Spleen (tissue), 11 donors: ENCODE data around the gene FLRT1. TPM values are rescaled to one million over a fixed set of nuclear protein-coding genes. Genes with fewer than 3 reads are reported as not detected.

ENCODE experiments used
- DNase-seq: peaks from one replicate; pipeline ENCODE4 v3.0.0-alpha.2; 2020
- H3K27ac ChIP-seq, 8 donors: fragments of 200-600 bp; sonication (generic) in 7 of 8; 1 replicate in 4 of 8; 2 replicates in 4 of 8; pipeline versions ENCODE4 v1.5.0 to v1.8.0; 2016 to 2021; ENCODE audit warnings: inconsistent platforms in 4 of 8, mild to moderate bottlenecking in 4 of 8, moderate library complexity in 1 of 8
- H3K27me3 ChIP-seq, 7 donors: fragments of 200-600 bp; sonication (generic) in 6 of 7; replicated peaks in 1 of 7; 1 replicate in 4 of 7; 2 replicates in 3 of 7; pipeline versions ENCODE4 v1.5.0 to v1.8.0; 2016 to 2021; ENCODE audit warnings: inconsistent platforms in 3 of 7, mild to moderate bottlenecking in 1 of 7
- H3K36me3 ChIP-seq, 6 donors: fragments of 200-600 bp; sonication (generic) in 5 of 6; 1 replicate in 4 of 6; 2 replicates in 2 of 6; pipeline versions ENCODE4 v1.5.0 to v1.8.0; 2016 to 2021; ENCODE audit warnings: inconsistent platforms in 2 of 6
- H3K4me1 ChIP-seq, 6 donors: fragments of 200-600 bp; sonication (generic) in 5 of 6; 1 replicate in 3 of 6; 2 replicates in 3 of 6; pipeline versions ENCODE4 v1.5.0 to v1.8.0; 2016 to 2021; ENCODE audit warnings: inconsistent platforms in 3 of 6
- H3K4me3 ChIP-seq, 8 donors: fragments of 200-600 bp; sonication (generic) in 7 of 8; 1 replicate in 4 of 8; 2 replicates in 4 of 8; pipeline versions ENCODE4 v1.5.0 to v1.8.0; 2016 to 2021; ENCODE audit warnings: inconsistent platforms in 4 of 8, mild to moderate bottlenecking in 4 of 8, moderate library complexity in 2 of 8
- H3K9me3 ChIP-seq, 8 donors: fragments of 200-600 bp; sonication (generic) in 7 of 8; 1 replicate in 4 of 8; 2 replicates in 4 of 8; pipeline versions ENCODE4 v1.5.0 to v1.8.0; 2016 to 2021; ENCODE audit warnings: inconsistent platforms in 4 of 8
- CTCF ChIP-seq, 11 experiments: fragments of 200-600 bp in 7 of 11; fragments of 450-650 bp in 4 of 11; sonication (generic) in 4 of 11; IDR thresholded peaks in 8 of 11; conservative IDR thresholded peaks in 3 of 11; 1 replicate in 7 of 11; 2 replicates in 4 of 11; pipeline versions ENCODE4 v1.4.0 to v1.8.0; 2016 to 2021; ENCODE audit warnings: antibody characterized with exemption in 11 of 11, inconsistent platforms in 4 of 11, mild to moderate bottlenecking in 1 of 11
- POLR2A ChIP-seq, 3 donors: fragments of 450-650 bp; IDR thresholded peaks; one replicate each; pipeline ENCODE4 v1.5.1; 2017; ENCODE audit warnings: antibody characterized with exemption in 3 of 3, mild to moderate bottlenecking in 1 of 3
- POLR2AphosphoS5 ChIP-seq, 3 donors: sonication (generic); formaldehyde crosslinking; IDR thresholded peaks; one replicate each; pipeline ENCODE4 v1.5.1; 2017; ENCODE audit warnings: antibody characterized with exemption in 3 of 3
- WGBS, 5 donors: extraction: QIAGEN DNeasy Blood & Tissue Kit in 3 of 5; methylation state at CpG; one replicate each; pipeline versions ENCODE4 v1.1.5 to v1.1.7; 2013 to 2018; 5-methylcytosine and 5-hydroxymethylcytosine counted together
- intact Hi-C: fragments of 100-400 bp; cut with DNase I; formaldehyde crosslinking; loops from one replicate; pipeline ENCODE4 v1.15.0; 2023; ENCODE audit warnings: low total_unique reads
- polyA plus RNA-seq, 3 donors: library from polyadenylated mRNA; stranded (reverse); fragments of 200-250 nt; gene quantifications; one replicate each; pipeline ENCODE4 v1.2.1, GENCODE V29; 2013
- total RNA-seq, 7 donors: library from RNA; depleted of rRNA in 3 of 7; stranded (reverse); fragments of >200 nt in 3 of 7; fragmentation: NEBNext Ultra II Directional in 4 of 7; extraction: Animal tissue kit (Norgen Biotek cat#: 25700) in 4 of 7; gene quantifications; one replicate each; pipeline versions ENCODE4 v1.1.0 to v1.2.1, GENCODE V29; 2016 to 2021
- donor health status: healthy with polysubstance abuse.
- donor health status: DM: no; HTN: no; CAD: no; lungs with moderate emphysema.
- donor health status: DM: no; HTN: no; CAD: no.
- donor health status: Bipolar disorder and iron deficiency.
- donor health status: healthy.
- donor health status: DM: no; HTN: no; CAD: no.
- donor health status: DM: yes; HTN: yes; CAD: no.

FLRT1 gene
- total and polyA plus RNA-seq, 10 donors, result 0.03 to 0.51 (median 0.16) TPM; not detected in 3

- 33 to 48% (median 38%) methylated on average over 12 to 23 of the region's 23 CpGs for WGBS, 5 donors
- TF ChIP-seq POLR2AphosphoS5 (IDR thresholded peaks at IDR 0.05) (peak; percentile 62 to 81 (median 76)), POLR2A (IDR thresholded peaks at IDR 0.05) (no peak), CTCF (IDR thresholded peaks at IDR 0.05 in 8 of 11, conservative IDR thresholded peaks at IDR 0.05 in 3 of 11) (no peak)
- peaks cover 4 to 24% (median 17%) of the 10 kb centered on the region in 6 donors for H3K36me3 ChIP-seq
- H3K9me3 ChIP-seq, result no peaks in the 10 kb centered on the region
- intact Hi-C loops, result loop anchor here (2.0 kb wide), 1 partner anchor 147 kb away; no protein-coding TSS in a partner anchor
- H3K27ac ChIP-seq, result peak overlapping the region in 6 of 8 donors; percentile 46 to 84 (median 73)
- peak; percentile 83 for DNase-seq
- peaks cover 0 to 48% (median 0%) of the 10 kb centered on the region in 7 donors for H3K27me3 ChIP-seq
- peak overlapping the region in 6 of 8 donors; percentile 31 to 68 (median 46) for H3K4me3 ChIP-seq
- peaks cover 43 to 100% (median 72%) of the 10 kb centered on the region in 6 donors for H3K4me1 ChIP-seq
Observed at GRCh38 chr11:64001484-64002420, 34.0 kb upstream of the FLRT1 start.

GRCh38 chr11:64003807-64004589, 31.7 kb upstream of the FLRT1 start:
- H3K27ac ChIP-seq, result peak overlapping the region; percentile 46 to 84 (median 68)
- H3K36me3 ChIP-seq, result peaks cover 0 to 2% (median 0%) of the 10 kb centered on the region in 6 donors
- TF ChIP-seq POLR2A (IDR thresholded peaks at IDR 0.05) (no peak), POLR2AphosphoS5 (IDR thresholded peaks at IDR 0.05) (peak; percentile 83 to 87 (median 85)), CTCF (IDR thresholded peaks at IDR 0.05 in 8 of 11, conservative IDR thresholded peaks at IDR 0.05 in 3 of 11) (no peak)
- DNase-seq, result peak; percentile 84
- no peaks in the 10 kb centered on the region for H3K9me3 ChIP-seq
- intact Hi-C loops, result no loop called here
- H3K4me3 ChIP-seq, result no peak overlapping the region
- peaks cover 0 to 66% (median 0%) of the 10 kb centered on the region in 7 donors for H3K27me3 ChIP-seq
- peaks cover 46 to 100% (median 81%) of the 10 kb centered on the region in 6 donors for H3K4me1 ChIP-seq
- WGBS, 5 donors, result 45 to 68% (median 58%) methylated on average over 21 to 23 of the region's 23 CpGs

GRCh38 chr11:64004590-64004984, 31.1 kb upstream of the FLRT1 start:
- TF ChIP-seq CTCF (IDR thresholded peaks at IDR 0.05 in 8 of 11, conservative IDR thresholded peaks at IDR 0.05 in 3 of 11), result no peak
- no peak for TF ChIP-seq POLR2AphosphoS5 (IDR thresholded peaks at IDR 0.05)
- no peak for TF ChIP-seq POLR2A (IDR thresholded peaks at IDR 0.05)
- WGBS, 5 donors, result 59 to 66% (median 59%) methylated on average over 4 of the region's 4 CpGs
- peaks cover 0 to 64% (median 0%) of the 10 kb centered on the region in 7 donors for H3K27me3 ChIP-seq
- H3K36me3 ChIP-seq, result no peaks in the 10 kb centered on the region
- DNase-seq, result no peak
- intact Hi-C loops, result no loop called here
- H3K4me3 ChIP-seq, result no peak overlapping the region
- peak overlapping the region in 5 of 8 donors; percentile 67 to 84 (median 76) for H3K27ac ChIP-seq
- H3K9me3 ChIP-seq, result no peaks in the 10 kb centered on the region
- peaks cover 40 to 98% (median 78%) of the 10 kb centered on the region in 6 donors for H3K4me1 ChIP-seq
